GM12873 (cell line): Measurements from ENCODE around the gene CAPZA1.

Experiments used
- CTCF ChIP-seq: IDR thresholded peaks from 2 replicates; pipeline ENCODE4 v1.5.1; 2012; ENCODE audit warnings: low read depth, mild to moderate bottlenecking, moderate library complexity, low read length, control low read depth; ENCODE audit not compliant: insufficient read depth; ENCODE audit errors: missing control alignments

CAPZA1 gene

GRCh38 chr1:112618114-112618720 is 1.4 kb upstream of the CAPZA1 start:
- no peak for TF ChIP-seq CTCF

GRCh38 chr1:112618721-112619517 is 713 bp upstream of the CAPZA1 start, which contains the start of gene ST7L:
Gene ST7L (minus strand): TSS chr1:112619141. CDS start chr1:112619113, 28 bp downstream.
- no peak for TF ChIP-seq CTCF

- no peak for TF ChIP-seq CTCF
Measured at GRCh38 chr1:112620377-112620695, 704 bp downstream of the CAPZA1 start.

GRCh38 chr1:112625696-112626095 is 6.1 kb downstream of the CAPZA1 start:
- TF ChIP-seq CTCF: no peak

GRCh38 chr1:112626193-112626592 is 6.6 kb downstream of the CAPZA1 start:
- no peak for TF ChIP-seq CTCF

- no peak for TF ChIP-seq CTCF
Measured at GRCh38 chr1:112626887-112627286, 7.3 kb downstream of the CAPZA1 start.

- TF ChIP-seq CTCF: no peak
Measured at GRCh38 chr1:112628516-112628915, 8.9 kb downstream of the CAPZA1 start.
